GM12891 (cell line): ENCODE data around the gene FXYD3.
"Not testable (repeated sequence)": the region's sequence is repeated elsewhere in the genome, so short reads cannot be mapped to it uniquely, and the experiment has no call there.

Source experiments
- DNase-seq: peaks from one replicate; pipeline ENCODE4 v3.0.0; 2011; ENCODE audit warnings: low spot score; ENCODE audit not compliant: insufficient read length
- FAIRE-seq: peaks from 2 replicates; lab custom pipeline; 2011; peaks lifted over from hg19 to GRCh38; lab: Jason Lieb, UNC
- PAX5 ChIP-seq: IDR thresholded peaks from 2 replicates; pipeline ENCODE4 v1.6.1; 2011; ENCODE audit warnings: low read length, moderate library complexity, mild to moderate bottlenecking; ENCODE audit not compliant: insufficient read depth, severe bottlenecking
- POLR2A ChIP-seq: IDR thresholded peaks from 2 replicates; pipeline ENCODE4 v1.6.1; 2011; ENCODE audit warnings: low read depth, low read length, control low read depth
- POLR2AphosphoS5 ChIP-seq: IDR thresholded peaks from 2 replicates; pipeline ENCODE4 v1.6.1; 2011; ENCODE audit warnings: low read depth, low read length, control low read depth
- POU2F2 ChIP-seq: IDR thresholded peaks from 2 replicates; pipeline ENCODE4 v1.6.1; 2011; ENCODE audit warnings: low read depth, mild to moderate bottlenecking, control low read depth, low read length, moderate library complexity
- SPI1 ChIP-seq: IDR thresholded peaks from 2 replicates; pipeline ENCODE4 v1.6.1; 2011; ENCODE audit warnings: low read depth, low read length, control low read depth
- TAF1 ChIP-seq: IDR thresholded peaks from 2 replicates; pipeline ENCODE4 v1.6.1; 2011; ENCODE audit warnings: low read depth, low read length, control low read depth

FXYD3 gene

DNA sequence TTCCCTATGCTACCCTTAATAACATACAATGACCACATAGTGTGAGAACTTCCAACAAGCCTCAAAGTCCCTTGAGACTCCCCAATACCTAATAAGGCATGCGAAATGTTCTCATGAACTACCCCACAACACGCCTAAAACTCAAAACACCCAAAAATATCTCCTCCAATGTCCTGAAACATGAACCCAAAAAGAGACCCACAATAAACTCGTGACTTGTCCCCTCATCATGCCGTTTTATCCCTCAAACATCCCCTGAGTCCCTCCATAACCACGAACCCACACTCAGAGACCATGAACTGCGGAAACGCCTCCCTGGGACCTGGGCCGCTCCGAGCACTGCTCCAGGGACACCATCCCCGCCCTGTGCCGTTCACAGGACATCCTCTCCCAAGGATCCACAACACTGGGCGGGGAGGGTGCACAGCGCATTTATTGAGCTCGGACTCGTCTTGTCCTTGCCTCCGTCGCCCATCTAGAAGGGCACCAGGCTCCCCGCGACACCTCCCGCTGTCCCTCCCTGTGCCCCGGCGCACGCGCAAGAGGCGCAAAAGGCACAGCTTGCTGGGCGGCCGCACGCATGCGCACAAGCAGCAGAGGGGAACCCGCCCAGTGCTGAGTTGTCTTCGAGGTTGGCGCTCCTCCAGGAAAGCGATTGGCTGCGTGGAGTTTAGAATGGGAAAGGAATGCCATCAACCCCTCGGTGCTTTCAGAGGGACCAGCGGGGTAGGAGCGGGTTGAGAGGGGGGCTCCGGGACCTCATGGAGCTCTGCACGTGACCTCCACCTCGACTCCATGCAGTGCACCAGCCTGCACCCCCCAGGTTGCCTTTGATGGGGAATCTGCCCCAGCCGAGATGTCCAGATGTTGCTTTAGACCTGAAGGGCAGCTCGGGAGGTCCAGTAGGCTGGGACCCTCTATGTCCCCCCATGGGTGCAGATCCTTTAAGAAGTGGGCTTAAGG lies 8.8 kb downstream of the FXYD3 start:
- FAIRE-seq = peak; percentile 95
- TF ChIP-seq POLR2AphosphoS5 = 0 out of 2 replicates have a peak, but pooled peaks have one; percentile 38
- TF ChIP-seq PAX5 = no peak
- no peak for TF ChIP-seq TAF1
- TF ChIP-seq POU2F2 = no peak
- TF ChIP-seq POLR2A = 0 out of 2 replicates have a peak, but pooled peaks have one; percentile 32
- TF ChIP-seq SPI1 = no peak
- DNase-seq = peak; percentile 96

DNA sequence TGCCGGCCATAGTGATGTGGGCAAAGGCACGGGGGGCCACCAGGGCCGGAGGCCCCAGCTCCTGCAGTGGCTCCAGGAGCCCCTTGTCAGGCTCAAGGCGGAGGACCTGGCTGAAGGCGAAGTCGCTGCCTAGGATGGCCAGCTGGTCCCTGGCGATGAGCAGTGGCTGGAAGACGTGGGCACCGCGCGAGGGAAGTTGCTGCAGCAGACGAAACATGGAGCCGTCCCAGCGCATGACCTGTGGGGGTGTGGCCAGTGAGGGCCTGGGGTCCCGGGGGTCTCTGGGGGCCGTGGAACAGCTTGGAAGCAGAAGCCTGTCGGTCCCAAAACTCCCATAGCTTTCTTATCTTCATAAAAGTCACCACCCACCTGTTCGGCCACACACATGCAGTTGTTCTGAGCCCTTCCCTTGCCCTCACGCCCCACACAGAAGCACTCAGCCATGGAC lies 9.7 kb downstream of the FXYD3 start:
- no peak for FAIRE-seq
- no peak for DNase-seq
- TF ChIP-seq POLR2A (no peak), SPI1 (no peak), PAX5 (no peak), POU2F2 (no peak), TAF1 (no peak), POLR2AphosphoS5 (no peak)

DNA sequence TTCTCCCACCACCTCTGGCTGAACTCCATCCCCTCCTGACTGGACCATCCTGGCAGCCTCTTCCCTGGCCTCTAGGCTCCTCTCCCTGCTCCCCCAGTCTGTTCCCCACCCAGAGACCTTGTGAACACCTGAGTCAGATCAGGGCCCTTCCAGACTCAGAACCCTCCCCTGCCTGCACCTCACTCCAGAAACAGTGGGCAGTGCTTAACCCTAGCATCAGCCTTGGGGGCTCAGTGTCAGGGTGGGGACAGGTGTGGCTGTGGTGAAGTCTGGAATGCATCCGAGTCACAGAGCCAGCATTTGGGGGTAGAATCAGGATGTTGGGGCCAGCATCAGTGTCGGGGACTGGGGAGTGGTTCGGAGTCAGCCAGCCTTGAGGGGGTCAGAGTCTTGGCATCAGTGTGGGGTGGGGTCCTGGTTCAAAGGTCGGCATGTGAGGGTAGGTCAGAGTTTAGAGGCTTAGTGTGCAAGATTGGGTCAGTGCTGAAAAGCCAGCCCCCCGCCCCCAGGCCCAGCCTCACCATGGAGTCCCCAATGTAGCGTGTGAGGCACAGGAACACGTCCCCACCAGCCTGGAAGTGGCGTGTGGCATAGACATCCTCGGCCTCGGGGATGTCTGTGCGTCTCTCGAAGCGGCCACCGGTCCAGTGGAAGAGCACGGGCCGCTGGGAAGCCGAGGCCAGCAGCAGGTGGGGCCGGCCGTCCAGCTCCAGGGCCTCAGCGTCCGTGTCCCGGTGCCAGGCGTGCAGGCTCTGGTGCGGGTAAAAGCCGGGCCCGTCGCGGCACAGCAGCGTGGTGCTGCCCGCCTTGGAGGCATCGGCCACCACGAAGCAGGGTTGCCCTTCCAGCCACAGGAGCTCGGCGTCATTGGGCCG lies 10.4 kb downstream of the FXYD3 start:
- no peak for DNase-seq
- no peak for FAIRE-seq
- no peak for TF ChIP-seq SPI1

DNA sequence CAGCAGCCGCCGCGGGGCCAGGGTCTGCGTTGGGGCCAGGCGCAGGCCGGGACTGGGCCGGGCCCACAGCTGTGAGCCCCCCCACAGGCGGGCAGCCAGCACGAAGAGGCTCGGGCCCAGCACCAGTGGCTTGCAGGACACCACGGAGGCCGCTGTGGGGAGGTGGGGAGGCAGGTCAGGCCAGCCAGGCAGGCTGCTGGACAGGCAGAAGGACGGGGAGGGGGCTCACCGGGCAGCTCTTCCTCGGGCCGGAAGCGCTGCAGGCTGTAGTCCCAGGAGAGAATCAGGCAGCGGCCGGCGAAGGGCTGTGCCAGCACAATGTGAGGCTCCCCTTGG lies 11.0 kb downstream of the FXYD3 start:
- DNase-seq (no peak), FAIRE-seq (no peak)
- no peak for TF ChIP-seq POLR2A
- TF ChIP-seq PAX5 = no peak
- TF ChIP-seq TAF1 = no peak
- no peak for TF ChIP-seq POU2F2
- no peak for TF ChIP-seq POLR2AphosphoS5
- no peak for TF ChIP-seq SPI1

DNA sequence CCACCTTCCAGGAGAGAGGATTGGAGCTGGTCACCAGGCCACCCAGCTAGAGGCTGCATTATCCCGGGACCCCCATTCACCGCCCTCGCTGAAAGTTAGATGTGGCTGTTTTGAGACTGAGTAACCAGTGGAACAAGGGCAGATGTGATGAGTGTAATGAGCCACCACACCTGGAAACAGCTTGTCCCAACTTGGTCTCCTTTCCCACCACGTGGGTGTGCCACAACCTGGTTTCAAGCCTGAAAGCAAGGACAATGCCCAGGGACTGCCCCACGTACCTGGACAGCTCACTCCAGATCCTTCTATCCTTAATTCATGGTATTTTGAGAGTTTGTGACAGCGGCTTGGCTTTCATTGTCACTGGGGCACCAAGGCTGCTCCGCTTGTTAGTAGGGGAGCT lies 12.2 kb downstream of the FXYD3 start:
- FAIRE-seq = no peak
- no peak for TF ChIP-seq PAX5
- no peak for DNase-seq

DNA sequence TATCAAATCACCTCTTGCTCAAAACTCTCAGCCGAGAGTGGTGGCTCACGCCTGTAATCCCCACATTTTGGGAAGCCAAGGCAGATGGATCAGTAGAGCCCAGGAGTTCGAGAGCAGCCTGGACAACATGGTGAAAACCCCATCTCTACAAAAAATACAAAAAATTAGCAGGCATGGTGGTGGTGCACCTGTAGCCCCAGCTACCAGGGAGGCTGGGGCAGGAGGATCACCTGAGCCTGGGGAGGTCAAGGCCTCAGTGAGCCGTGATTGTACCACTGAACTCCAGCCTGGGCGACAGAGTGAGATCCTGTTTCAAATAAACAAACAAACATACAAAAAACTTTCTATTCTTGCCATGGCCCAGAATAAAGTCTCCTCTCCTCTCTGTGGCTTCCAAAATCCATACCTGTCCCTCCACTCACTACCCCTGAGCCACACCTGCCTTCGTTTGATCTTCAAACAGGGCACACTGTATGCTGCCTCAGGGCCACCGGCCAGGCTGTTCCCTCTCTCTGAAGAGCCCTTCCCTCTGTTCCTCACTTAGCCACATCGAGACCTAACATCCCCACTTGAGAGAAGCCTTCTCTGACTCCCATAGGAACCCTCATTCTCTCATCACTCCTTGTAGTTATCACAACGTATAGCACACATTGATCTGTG lies 12.9 kb downstream of the FXYD3 start:
- TF ChIP-seq TAF1 (no peak), POLR2AphosphoS5 (no peak)
- FAIRE-seq = no peak
- no peak for DNase-seq

DNA sequence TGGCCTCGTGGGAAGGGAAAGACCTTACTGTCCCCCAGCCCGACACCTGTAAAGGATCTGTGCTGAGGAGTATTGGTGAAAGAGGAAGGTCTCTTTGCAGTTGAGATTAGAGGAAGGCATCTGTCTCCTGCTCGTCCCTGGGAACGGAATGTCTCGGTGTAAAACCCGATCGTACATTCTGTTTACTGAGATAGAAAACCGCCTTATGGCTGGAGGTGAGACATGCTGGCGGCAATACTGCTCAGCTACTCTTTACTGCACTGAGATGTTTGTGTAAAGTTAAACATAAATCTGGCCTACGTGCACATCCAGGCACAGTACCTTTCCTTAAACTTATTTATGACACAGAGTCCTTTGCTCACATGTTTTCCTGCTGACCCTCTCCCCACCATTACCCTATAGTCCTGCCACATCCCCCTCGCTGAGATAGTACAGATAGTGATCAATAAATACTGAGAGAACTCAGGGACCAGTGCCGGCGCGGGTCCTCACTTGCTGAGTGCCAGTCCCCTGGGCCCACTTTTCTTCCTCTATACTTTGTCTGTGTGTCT lies 14.2 kb downstream of the FXYD3 start:
- not testable (repeated sequence) for DNase-seq, FAIRE-seq

DNA sequence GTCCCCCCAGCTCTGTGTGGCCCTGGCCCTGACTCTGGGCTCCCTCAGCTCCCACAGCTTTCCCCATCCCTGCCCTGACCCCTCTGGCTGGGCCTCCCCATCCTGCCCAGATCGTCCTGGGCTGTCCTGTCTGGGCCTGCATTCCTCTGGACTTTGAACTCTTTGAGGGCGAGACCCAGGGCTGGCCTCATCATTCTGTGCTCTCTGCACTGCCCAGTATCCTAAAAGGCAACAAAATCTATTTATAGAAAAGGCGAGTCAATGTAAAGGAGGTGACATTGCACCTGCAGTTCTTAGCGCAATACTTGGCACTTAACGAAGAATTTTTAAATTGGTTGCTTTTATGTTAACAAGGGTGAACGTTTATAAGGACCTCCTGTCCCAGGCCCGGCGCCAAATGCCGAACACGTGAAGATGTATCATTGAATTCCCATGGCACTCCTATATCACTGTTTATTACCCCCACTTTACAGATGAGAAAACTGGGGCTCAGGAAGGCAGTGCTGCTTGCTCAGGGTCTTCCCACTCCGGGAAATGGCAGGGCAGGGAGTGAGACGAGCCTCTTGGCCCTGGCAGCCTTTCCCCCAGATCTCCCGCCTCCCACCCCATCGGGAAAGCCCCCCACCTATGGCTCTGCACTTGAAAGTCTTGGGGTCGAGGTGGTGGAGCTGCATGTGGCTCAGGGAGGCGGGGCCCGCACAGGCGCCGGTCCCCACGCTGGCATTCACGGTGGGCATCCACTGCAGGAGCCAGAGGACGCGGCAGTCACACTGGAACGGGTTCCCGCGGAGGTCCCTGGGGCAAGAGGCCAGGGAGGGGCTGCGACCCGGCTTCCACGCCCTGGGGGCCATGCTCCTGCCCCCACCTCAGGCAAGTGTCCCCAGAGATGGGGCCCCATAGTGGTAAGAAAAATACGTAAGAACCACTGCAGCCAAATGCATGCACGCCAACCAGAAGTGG lies 15.4 kb downstream of the FXYD3 start:
- FAIRE-seq = no peak
- DNase-seq = no peak
- TF ChIP-seq POLR2A (no peak), POU2F2 (no peak), PAX5 (no peak), SPI1 (no peak), TAF1 (no peak)

DNA sequence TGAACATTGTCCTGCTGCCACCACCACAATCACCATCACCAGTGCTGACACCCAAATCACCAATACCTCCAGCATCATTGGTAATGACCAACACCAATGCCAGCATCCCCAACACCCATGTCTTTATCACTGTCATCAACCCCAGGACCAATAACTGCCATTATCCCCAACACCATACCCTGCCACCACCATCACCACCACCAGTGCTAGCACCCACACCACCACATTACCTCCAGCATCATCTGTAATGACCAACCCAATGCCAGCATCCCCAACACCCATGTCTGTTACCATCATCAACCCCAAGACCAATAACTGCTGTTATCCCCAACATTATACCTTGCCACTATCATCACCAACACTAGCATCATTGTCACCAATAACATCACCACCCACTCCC lies 16.6 kb downstream of the FXYD3 start:
- DNase-seq (no peak), FAIRE-seq (no peak)
- TF ChIP-seq POLR2AphosphoS5 (no peak), POLR2A (no peak), SPI1 (no peak)
